Left forelimb (tissue), 1 donor: ENCODE results near the gene SSTR1.
A peak's percentile ranks its signal among the peaks of the same experiment; 100 is the strongest.

Experiments used
- DNase-seq: peaks from one replicate; pipeline ENCODE4 v3.0.0-alpha.2; 2018; ENCODE audit warnings: low spot score

Gene SSTR1

GRCh38 chr14:38238332-38238731, 30.6 kb downstream of the SSTR1 start:
- DNase-seq: no peak

- no peak for DNase-seq
These were observed 31.2 kb downstream of the SSTR1 start for GRCh38 chr14:38238878-38239277.

GRCh38 chr14:38243696-38244240, 36.1 kb downstream of the SSTR1 start:
- DNase-seq: no peak

- no peak for DNase-seq
These were observed 40.8 kb downstream of the SSTR1 start for GRCh38 chr14:38248321-38249028.

- DNase-seq: no peak
These were observed 42.6 kb downstream of the SSTR1 start for GRCh38 chr14:38250331-38250730.

GRCh38 chr14:38252066-38252710, 44.5 kb downstream of the SSTR1 start:
- DNase-seq: no peak

- DNase-seq: no peak
These were observed 46.0 kb downstream of the SSTR1 start for GRCh38 chr14:38253676-38254075.

- peak; percentile 65 for DNase-seq
These were observed 47.1 kb downstream of the SSTR1 start for GRCh38 chr14:38254571-38255407.

GRCh38 chr14:38255408-38255672, 47.6 kb downstream of the SSTR1 start:
- DNase-seq: peak; percentile 70

- peak; percentile 88 for DNase-seq
These were observed 48.2 kb downstream of the SSTR1 start, which contains the start of gene CLEC14A for GRCh38 chr14:38255673-38256532. CLEC14A (minus strand) TSS chr14:38256093; CDS start chr14:38256022, 71 bp downstream.

GRCh38 chr14:38256533-38256840, 48.8 kb downstream of the SSTR1 start:
- DNase-seq: no peak

GRCh38 chr14:38257507-38257906, 49.8 kb downstream of the SSTR1 start:
- DNase-seq: no peak

- no peak for DNase-seq
These were observed 53.9 kb downstream of the SSTR1 start for GRCh38 chr14:38261620-38262019.
